Fibroblast of the aortic adventitia (primary cell): Measurements from ENCODE around the gene S1PR4. TPM values are rescaled to one million over a fixed set of nuclear protein-coding genes. Genes with fewer than 3 reads are reported as not detected.

Experiments used
- DNase-seq: peaks from one replicate; pipeline ENCODE4 v3.0.0-alpha.2; 2010; ENCODE audit warnings: low read depth
- H3K4me3 ChIP-seq: 2 replicates; pipeline ENCODE4 v1.5.1; 2011; ENCODE audit warnings: low read depth, mild to moderate bottlenecking, control low read depth, low read length, moderate library complexity
- CTCF ChIP-seq: IDR thresholded peaks from 2 replicates; pipeline ENCODE4 v1.5.1; 2011; ENCODE audit warnings: mild to moderate bottlenecking, low read length, control low read depth, inconsistent platforms; ENCODE audit not compliant: insufficient read depth
- total RNA-seq: library from RNA; depleted of rRNA; stranded (reverse); fragments of >200 nt; gene quantifications from 2 replicates; pipeline ENCODE4 v1.2.3, GENCODE V29; 2012; ENCODE audit warnings: low replicate concordance

The S1PR4 gene
- total RNA-seq, 1 donor, result not detected

GRCh38 chr19:3136684-3137055 is 41.9 kb upstream of the S1PR4 start:
- no peak for DNase-seq
- TF ChIP-seq CTCF, result no peak

DNA sequence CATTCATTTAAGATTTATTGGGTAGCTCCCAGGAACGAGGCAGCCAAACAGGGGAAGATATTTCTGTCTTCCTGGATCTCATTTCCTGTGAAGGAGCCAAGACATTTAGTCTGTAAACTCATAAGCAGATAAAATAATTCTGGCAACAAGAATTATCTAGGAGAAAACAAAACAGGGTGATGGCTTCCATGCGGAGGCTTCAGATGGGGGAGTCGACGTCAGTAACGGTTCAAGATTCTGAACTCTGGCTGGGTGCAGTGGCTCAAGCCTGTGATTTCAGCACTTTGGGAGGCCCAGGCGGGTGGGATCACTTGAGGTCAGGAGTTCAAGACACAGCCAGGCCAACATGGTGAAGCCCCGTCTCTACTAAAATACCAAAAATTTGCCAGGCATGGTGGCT is 41.5 kb upstream of the S1PR4 start:
- no peak for TF ChIP-seq CTCF
- peak; percentile 71 for DNase-seq

More at GRCh38 chr19:3136684-3137055, 41.9 kb upstream of the S1PR4 start:
- no peak overlapping the region for H3K4me3 ChIP-seq

GRCh38 chr19:3138268-3138667 is 40.3 kb upstream of the S1PR4 start:
- DNase-seq, result no peak
- TF ChIP-seq CTCF, result no peak
- H3K4me3 ChIP-seq, result no peak overlapping the region

More for the DNA sequence above, 41.5 kb upstream of the S1PR4 start:
- H3K4me3 ChIP-seq, result no peak overlapping the region

GRCh38 chr19:3140667-3141038 is 37.9 kb upstream of the S1PR4 start:
- no peak overlapping the region for H3K4me3 ChIP-seq
- DNase-seq, result no peak
- TF ChIP-seq CTCF, result no peak

- TF ChIP-seq CTCF, result no peak
- H3K4me3 ChIP-seq, result no peak overlapping the region
- DNase-seq, result peak; percentile 92
Observed at GRCh38 chr19:3142292-3142670, 36.3 kb upstream of the S1PR4 start.

DNA sequence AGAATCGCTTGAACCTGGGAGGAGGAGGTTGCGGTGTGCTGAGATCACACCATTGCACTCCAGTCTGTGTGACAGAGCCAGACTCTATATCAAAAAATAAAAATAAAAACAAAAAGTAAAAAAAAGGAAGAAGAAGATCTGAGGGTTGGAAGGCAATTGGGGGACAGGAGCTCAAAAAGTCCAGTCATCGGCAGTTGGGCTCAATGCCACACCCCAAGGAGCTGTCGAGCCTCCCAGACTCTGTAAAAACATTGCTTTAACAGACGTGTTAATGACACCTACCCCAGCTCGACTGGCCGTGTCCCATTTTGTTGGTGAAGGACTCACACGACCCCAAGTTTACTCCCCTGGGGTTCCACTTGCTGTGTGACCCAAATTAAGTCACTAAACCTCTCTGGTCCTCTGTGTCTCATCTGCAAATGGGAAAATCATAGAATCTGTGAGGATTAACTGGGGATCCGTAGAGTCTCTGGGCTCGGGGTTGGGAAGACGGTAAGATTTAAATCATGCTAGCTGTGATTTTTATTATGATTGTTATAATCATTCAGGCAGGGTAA is 35.7 kb upstream of the S1PR4 start:
- H3K4me3 ChIP-seq, result no peak overlapping the region
- DNase-seq, result no peak
- TF ChIP-seq CTCF, result no peak
